ENCODE measurements around the gene TGM4. TPM values are rescaled to one million over a fixed set of nuclear protein-coding genes. Genes with fewer than 3 reads are reported as not detected.

The TGM4 gene
- total RNA-seq, 1 donor from 2014 or later: not detected

DNA sequence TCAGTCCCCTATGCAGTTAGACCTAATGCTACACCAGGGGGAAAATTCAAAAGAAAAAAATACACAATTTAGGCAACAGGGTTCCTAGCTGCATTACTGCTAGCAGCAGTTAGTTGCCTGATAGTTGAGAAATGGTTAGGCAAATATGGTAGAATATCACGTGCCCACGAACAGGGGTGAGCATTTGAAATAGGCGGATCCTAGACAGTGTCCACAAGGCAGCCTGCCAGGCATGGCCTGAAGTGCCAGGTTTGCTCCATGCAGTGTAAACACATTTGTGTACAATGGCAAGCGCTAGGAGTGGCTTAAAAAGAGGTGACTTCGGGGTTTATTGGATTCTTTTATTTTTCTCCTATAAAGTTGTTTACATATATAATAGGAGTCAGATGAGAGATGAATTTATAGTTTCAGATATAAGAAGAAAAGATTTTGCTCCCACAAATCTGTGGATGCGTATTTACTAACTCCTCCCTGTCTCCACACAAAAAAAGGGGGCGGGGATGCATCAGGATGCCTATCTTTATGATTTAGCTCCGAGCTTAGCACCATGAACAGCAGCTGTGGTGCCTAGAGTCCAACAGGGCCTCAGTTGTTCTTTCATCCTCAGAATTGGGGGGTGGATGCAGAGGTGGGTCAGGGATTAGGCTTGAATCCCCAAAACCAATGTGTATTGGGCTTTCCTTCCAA, 3.9 kb upstream of the TGM4 start:
- Histone ChIP-seq H3K4me3 (ENCODE audit: low read depth, low read length) (no peak overlapping the region), H3K27me3 (ENCODE audit: control insufficient read depth, insufficient read depth, low read length) (no peaks in the 10 kb centered on the region), H3K36me3 (ENCODE audit: control insufficient read depth, insufficient read depth, low read length) (peaks cover 1% of the 10 kb centered on the region)
- no peak for TF ChIP-seq CTCF (IDR thresholded peaks at IDR 0.05; ENCODE audit: insufficient read depth, low read length, poor library complexity, severe bottlenecking)
- no peak for DNase-seq (ENCODE audit: low read depth)

DNA sequence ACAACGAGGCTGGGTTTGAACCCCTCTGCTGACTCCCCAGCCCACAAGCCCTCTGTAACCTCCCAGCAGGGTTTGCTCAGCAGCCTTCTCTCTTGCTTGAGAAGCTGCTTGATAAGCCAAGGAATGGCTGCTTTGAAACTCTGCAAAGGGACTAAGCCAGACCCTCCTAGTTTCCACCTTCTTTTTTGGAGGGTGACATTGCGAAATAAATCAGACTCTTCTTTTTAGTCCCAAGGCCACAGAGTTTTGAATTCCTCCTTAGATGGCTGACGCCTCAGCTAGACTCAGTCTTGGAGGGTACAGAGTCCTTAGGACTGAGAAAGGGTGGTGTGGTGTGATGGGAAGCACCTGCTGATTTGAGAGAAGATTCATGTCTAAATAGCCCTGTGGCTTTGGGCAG, 1.2 kb downstream of the TGM4 start:
- Histone ChIP-seq H3K4me3 (ENCODE audit: low read depth, low read length) (no peak overlapping the region), H3K27me3 (ENCODE audit: control insufficient read depth, insufficient read depth, low read length) (no peaks in the 10 kb centered on the region), H3K36me3 (ENCODE audit: control insufficient read depth, insufficient read depth, low read length) (peaks cover 1% of the 10 kb centered on the region)
- DNase-seq (ENCODE audit: low read depth): no peak
- TF ChIP-seq CTCF (IDR thresholded peaks at IDR 0.05; ENCODE audit: insufficient read depth, low read length, poor library complexity, severe bottlenecking): no peak

DNA sequence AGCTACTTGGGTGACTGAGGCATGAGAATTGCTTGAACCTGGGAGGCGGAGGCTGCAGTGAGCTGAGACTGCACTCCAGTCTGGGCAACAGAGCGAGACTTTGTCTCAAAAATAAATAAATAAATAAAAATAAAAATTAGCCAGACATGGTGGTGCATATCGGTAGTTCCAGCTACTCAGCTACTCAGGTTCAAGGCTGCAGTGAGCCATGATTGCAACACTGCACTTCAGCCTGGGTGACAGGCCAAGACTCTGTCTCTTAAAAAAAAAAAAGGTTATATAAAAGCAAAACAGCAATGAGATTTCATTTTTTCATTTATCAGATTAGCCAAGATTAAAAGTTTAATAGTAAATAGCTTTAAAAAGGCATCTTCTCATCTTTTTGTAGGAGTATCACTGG, 2.9 kb downstream of the TGM4 start:
- no peaks in the 10 kb centered on the region for H3K27me3 ChIP-seq (ENCODE audit: control insufficient read depth, insufficient read depth, low read length)
- DNase-seq (ENCODE audit: low read depth): no peak
- TF ChIP-seq CTCF (IDR thresholded peaks at IDR 0.05; ENCODE audit: insufficient read depth, low read length, poor library complexity, severe bottlenecking): no peak
- no peak overlapping the region for H3K4me3 ChIP-seq (ENCODE audit: low read depth, low read length)
- H3K36me3 ChIP-seq (ENCODE audit: control insufficient read depth, insufficient read depth, low read length): no peaks in the 10 kb centered on the region

DNA sequence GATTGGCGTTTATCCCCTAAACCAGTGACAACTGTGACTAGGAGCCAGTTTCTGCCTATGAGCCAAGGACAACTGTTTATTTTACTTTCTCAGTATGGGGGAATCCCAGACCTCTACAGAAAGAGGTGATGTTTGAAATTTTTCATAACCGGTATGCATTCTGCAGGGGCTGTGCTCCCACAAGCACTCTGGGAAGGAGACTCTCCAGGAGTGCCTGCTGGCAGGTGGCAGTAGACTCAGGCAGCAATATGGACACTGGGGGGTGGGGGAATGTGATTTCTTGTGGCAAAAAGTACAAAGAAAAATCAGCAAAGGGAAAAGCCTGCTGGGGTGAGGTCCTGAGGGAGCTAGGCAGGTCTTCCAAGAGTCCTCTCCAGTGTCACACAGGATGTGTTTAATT, 5.9 kb downstream of the TGM4 start:
- Histone ChIP-seq H3K36me3 (ENCODE audit: control insufficient read depth, insufficient read depth, low read length) (no peaks in the 10 kb centered on the region), H3K4me3 (ENCODE audit: low read depth, low read length) (no peak overlapping the region), H3K27me3 (ENCODE audit: control insufficient read depth, insufficient read depth, low read length) (no peaks in the 10 kb centered on the region)
- DNase-seq (ENCODE audit: low read depth): no peak
- TF ChIP-seq CTCF (IDR thresholded peaks at IDR 0.05; ENCODE audit: insufficient read depth, low read length, poor library complexity, severe bottlenecking): no peak

DNA sequence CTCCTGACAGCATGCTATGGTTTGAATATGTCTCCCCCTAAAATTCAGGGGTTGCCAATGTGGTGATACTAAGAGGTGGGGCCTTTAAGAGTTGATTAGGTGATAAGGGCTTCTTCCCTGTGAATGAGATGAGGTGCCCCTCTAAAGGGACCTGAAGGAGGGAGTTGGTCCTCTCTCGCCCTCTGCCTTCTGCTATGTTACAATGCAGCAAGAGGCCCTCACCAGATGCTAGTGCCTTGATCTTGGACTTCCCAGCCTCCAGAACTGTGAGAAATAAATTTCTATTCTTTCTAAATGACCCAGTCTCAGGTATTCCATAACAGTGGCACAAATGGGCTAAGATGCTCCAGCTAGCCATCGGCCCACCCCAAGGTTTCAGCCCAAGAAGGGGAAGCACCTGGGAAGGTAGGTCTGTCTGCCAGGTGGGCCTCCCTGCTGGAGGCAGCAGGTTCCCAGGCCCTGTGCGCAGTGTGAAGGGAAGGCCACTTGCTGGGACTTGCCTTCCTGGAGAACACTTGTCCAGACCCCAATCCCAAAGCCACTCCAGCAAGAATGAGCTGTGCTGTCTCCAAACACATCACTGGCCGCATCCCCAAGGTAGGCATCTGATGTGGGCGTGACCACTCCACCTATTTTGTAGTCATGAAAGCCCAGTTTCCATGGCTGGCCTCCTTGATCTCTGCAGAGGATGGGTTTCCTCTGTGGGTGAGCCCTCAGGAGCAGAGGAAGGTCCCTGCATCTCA, 9.0 kb downstream of the TGM4 start:
- no peak for DNase-seq (ENCODE audit: low read depth)
- no peak for TF ChIP-seq CTCF (IDR thresholded peaks at IDR 0.05; ENCODE audit: insufficient read depth, low read length, poor library complexity, severe bottlenecking)
- H3K4me3 ChIP-seq (ENCODE audit: low read depth, low read length): no peak overlapping the region
- no peaks in the 10 kb centered on the region for H3K36me3 ChIP-seq (ENCODE audit: control insufficient read depth, insufficient read depth, low read length)
- H3K27me3 ChIP-seq (ENCODE audit: control insufficient read depth, insufficient read depth, low read length): no peaks in the 10 kb centered on the region

Data from kidney epithelial cell (primary cell).